Measurements from ENCODE around the gene KRTCAP3. TPM values are rescaled to one million over a fixed set of nuclear protein-coding genes. Genes with fewer than 3 reads are reported as not detected.

The KRTCAP3 gene
- total and polyA plus RNA-seq, 11 donors: 0.50 to 1.7 (median 0.63) TPM; not detected in 7

- 6 to 8% (median 7%) methylated on average over 36 to 43 of the region's 43 CpGs for WGBS, 4 donors
- intact Hi-C loops (cut with DNase I): loop anchor here in 6 of 10 donors (2.0 to 10.0 kb wide), 5 partner anchors 93 to 139 kb away; partner anchors contain the start of genes CCDC121 (in 4 of the 6), GPN1 (in 4 of the 6) and ZNF512 (in 4 of the 6)
- peak; percentile 98 to 100 (median 98) for ATAC-seq
Measured at GRCh38 chr2:27489498-27490397, 47.6 kb downstream of the KRTCAP3 start, which contains the start of gene IFT172. IFT172 (minus strand) TSS chr2:27489743; CDS start chr2:27489653, 90 bp downstream.

GRCh38 chr2:27492557-27492956 is 50.4 kb downstream of the KRTCAP3 start:
- DNase-seq: no peak
- peaks cover 0 to 35% (median 16%) of the 10 kb centered on the region in 12 donors for H3K4me1 ChIP-seq
- no peaks in the 10 kb centered on the region for H3K9me3 ChIP-seq
- H3K27me3 ChIP-seq: peaks cover 0 to 26% (median 5%) of the 10 kb centered on the region in 9 donors
- 81 to 88% (median 83%) methylated on average over 4 of the region's 4 CpGs for WGBS, 4 donors
- H3K36me3 ChIP-seq: no peaks in the 10 kb centered on the region
- intact Hi-C loops (cut with DNase I): loop anchor here in 4 of 10 donors (5.0 to 10.0 kb wide), 3 partner anchors 90 to 132 kb away; partner anchors contain the start of genes ZNF512 (in 3 of the 4), CCDC121 (in 1 of the 4) and GPN1 (in 1 of the 4)
- TF ChIP-seq POLR2A (IDR thresholded peaks at IDR 0.05) (no peak), CTCF (IDR thresholded peaks at IDR 0.05) (no peak)
- no peak overlapping the region for H3K27ac ChIP-seq
- H3K4me3 ChIP-seq: no peak overlapping the region
- ATAC-seq: no peak

More at GRCh38 chr2:27489498-27490397, 47.6 kb downstream of the KRTCAP3 start, which contains the start of gene IFT172:
- H3K36me3 ChIP-seq: peaks cover 0 to 10% (median 5%) of the 10 kb centered on the region in 9 donors
- TF ChIP-seq CTCF (IDR thresholded peaks at IDR 0.05) (no peak), POLR2A (IDR thresholded peaks at IDR 0.05) (peak in 1 of 2 donors; percentile 60)
- H3K4me1 ChIP-seq: peaks cover 0 to 25% (median 16%) of the 10 kb centered on the region in 12 donors
- H3K27me3 ChIP-seq: peaks cover 0 to 11% (median 0%) of the 10 kb centered on the region in 9 donors
- peak within 1 kb of the TSS in 11 of 12 donors; percentile 44 to 83 (median 66) for H3K27ac ChIP-seq
- peak within 1 kb of the TSS; percentile 28 to 80 (median 70) for H3K4me3 ChIP-seq
- H3K9me3 ChIP-seq: no peaks in the 10 kb centered on the region
- peak; percentile 98 to 99 (median 99) for DNase-seq

GRCh38 chr2:27493948-27494283 is 51.7 kb downstream of the KRTCAP3 start:
- Histone ChIP-seq H3K36me3 (no peaks in the 10 kb centered on the region), H3K9me3 (no peaks in the 10 kb centered on the region), H3K4me3 (peak overlapping the region in 2 of 12 donors; percentile 58 to 72), H3K4me1 (peaks cover 0 to 28% (median 9%) of the 10 kb centered on the region in 12 donors), H3K27me3 (peaks cover 0 to 32% (median 8%) of the 10 kb centered on the region in 9 donors), H3K27ac (peak overlapping the region in 1 of 12 donors; percentile 19)
- no peak for DNase-seq
- no peak for ATAC-seq
- WGBS, 4 donors: 90 to 95% (median 93%) methylated on average over 12 to 13 of the region's 13 CpGs
- intact Hi-C loops (cut with DNase I): loop anchor here in 4 of 10 donors (5.0 to 10.0 kb wide), 3 partner anchors 88 to 131 kb away; partner anchors contain the start of genes ZNF512 (in 3 of the 4), CCDC121 (in 1 of the 4) and GPN1 (in 1 of the 4)
- TF ChIP-seq POLR2A (IDR thresholded peaks at IDR 0.05): no peak
- no peak for TF ChIP-seq CTCF (IDR thresholded peaks at IDR 0.05)

Other genes with a start within 250 kb of the KRTCAP3 start
- gene ATRAID, start 230.3 kb upstream of the KRTCAP3 start, total RNA-seq: 100 to 1,000 TPM in 8 of 9 donors, 10 to 100 TPM in 1; 96.9 to 210 (median 144) TPM
- gene ATRAID, start 230.3 kb upstream of the KRTCAP3 start, polyA plus RNA-seq: 100 to 1,000 TPM; 126 to 195 TPM
- gene SLC5A6, start 230.1 kb upstream of the KRTCAP3 start, total RNA-seq: 10 to 100 TPM in 5 of 9 donors, 1 to 10 TPM in 4; 6.3 to 16.7 (median 10.3) TPM
- gene SLC5A6, start 230.1 kb upstream of the KRTCAP3 start, polyA plus RNA-seq: 10 to 100 TPM in 1 of 2 donors, 1 to 10 TPM in 1; 6.7 to 37.7 TPM
- 10 to 100 TPM in 2 of 9 donors, 1 to 10 TPM in 7; 5.0 to 14.2 (median 6.7) TPM for gene CAD, start 225.0 kb upstream of the KRTCAP3 start, total RNA-seq
- gene CAD, start 225.0 kb upstream of the KRTCAP3 start, polyA plus RNA-seq: 1 to 10 TPM; 3.2 to 9.3 TPM
- gene SLC30A3, start 179.3 kb upstream of the KRTCAP3 start, total RNA-seq: 10 to 100 TPM in 2 of 9 donors, 1 to 10 TPM in 7; 5.0 to 18.1 (median 9.0) TPM
- 1 to 10 TPM; 5.6 to 9.2 TPM for gene SLC30A3, start 179.3 kb upstream of the KRTCAP3 start, polyA plus RNA-seq
- 1 to 10 TPM in 5 of 9 donors, under 1 TPM in 4; 0.36 to 3.3 (median 1.2) TPM for gene DNAJC5G, start 166.9 kb upstream of the KRTCAP3 start, total RNA-seq
- 1 to 10 TPM in 1 of 2 donors, under 1 TPM in 1; 0.11 to 1.8 TPM for gene DNAJC5G, start 166.9 kb upstream of the KRTCAP3 start, polyA plus RNA-seq
- 100 to 1,000 TPM; 175 to 329 (median 241) TPM for gene TRIM54, start 160.0 kb upstream of the KRTCAP3 start, total RNA-seq
- gene TRIM54, start 160.0 kb upstream of the KRTCAP3 start, polyA plus RNA-seq: 100 to 1,000 TPM; 128 to 324 TPM
- gene UCN, start 133.9 kb upstream of the KRTCAP3 start, total RNA-seq: 1 to 10 TPM in 6 of 9 donors, under 1 TPM in 3; 0.60 to 2.5 (median 1.1) TPM
- 1 to 10 TPM; 1.3 to 1.4 TPM for gene UCN, start 133.9 kb upstream of the KRTCAP3 start, polyA plus RNA-seq
- 100 to 1,000 TPM in 1 of 9 donors, 10 to 100 TPM in 8; 48.8 to 103 (median 65.7) TPM for gene MPV17, start 119.3 kb upstream of the KRTCAP3 start, total RNA-seq
- 100 to 1,000 TPM in 1 of 2 donors, 10 to 100 TPM in 1; 69.3 to 134 TPM for gene MPV17, start 119.3 kb upstream of the KRTCAP3 start, polyA plus RNA-seq
- 10 to 100 TPM; 19.9 to 42.6 (median 28.3) TPM for gene GTF3C2, start 85.6 kb upstream of the KRTCAP3 start, total RNA-seq
- gene GTF3C2, start 85.6 kb upstream of the KRTCAP3 start, polyA plus RNA-seq: 10 to 100 TPM; 17.8 to 21.9 TPM
- 10 to 100 TPM; 28.5 to 59.3 (median 37.0) TPM for gene EIF2B4, start 72.0 kb upstream of the KRTCAP3 start, total RNA-seq
- 10 to 100 TPM; 40.2 to 69.0 TPM for gene EIF2B4, start 72.0 kb upstream of the KRTCAP3 start, polyA plus RNA-seq
- gene SNX17, start 71.8 kb upstream of the KRTCAP3 start, total RNA-seq: 10 to 100 TPM; 59.4 to 90.7 (median 77.2) TPM
- gene SNX17, start 71.8 kb upstream of the KRTCAP3 start, polyA plus RNA-seq: 100 to 1,000 TPM in 1 of 2 donors, 10 to 100 TPM in 1; 39.2 to 106 TPM
- gene ZNF513, start 61.6 kb upstream of the KRTCAP3 start, total RNA-seq: 10 to 100 TPM in 1 of 9 donors, 1 to 10 TPM in 8; 2.8 to 10.4 (median 7.1) TPM
- 10 to 100 TPM in 1 of 2 donors, 1 to 10 TPM in 1; 8.7 to 11.8 TPM for gene ZNF513, start 61.6 kb upstream of the KRTCAP3 start, polyA plus RNA-seq
- 10 to 100 TPM; 31.7 to 49.7 (median 40.2) TPM for gene PPM1G, start 32.8 kb upstream of the KRTCAP3 start, total RNA-seq
- 10 to 100 TPM; 31.2 to 87.2 TPM for gene PPM1G, start 32.8 kb upstream of the KRTCAP3 start, polyA plus RNA-seq
- gene NRBP1, start 13.8 kb upstream of the KRTCAP3 start, total RNA-seq: 10 to 100 TPM; 43.5 to 78.6 (median 62.8) TPM
- 100 to 1,000 TPM in 1 of 2 donors, 10 to 100 TPM in 1; 27.8 to 114 TPM for gene NRBP1, start 13.8 kb upstream of the KRTCAP3 start, polyA plus RNA-seq
- gene IFT172, start 47.4 kb downstream of the KRTCAP3 start, total RNA-seq: 10 to 100 TPM; 13.6 to 25.7 (median 17.4) TPM
- gene IFT172, start 47.4 kb downstream of the KRTCAP3 start, polyA plus RNA-seq: 10 to 100 TPM; 11.9 to 27.2 TPM
- gene FNDC4, start 52.8 kb downstream of the KRTCAP3 start, total RNA-seq: 1 to 10 TPM; 1.0 to 4.7 (median 3.1) TPM
- gene FNDC4, start 52.8 kb downstream of the KRTCAP3 start, polyA plus RNA-seq: 10 to 100 TPM in 1 of 2 donors, 1 to 10 TPM in 1; 2.0 to 10.5 TPM
- 1 to 10 TPM in 1 of 9 donors, under 1 TPM in 3, not detected in 5; 0.28 to 1.1 (median 0.38) TPM for gene GCKR, start 54.5 kb downstream of the KRTCAP3 start, total RNA-seq
- gene GCKR, start 54.5 kb downstream of the KRTCAP3 start, polyA plus RNA-seq: 1 to 10 TPM in 1 of 2 donors, under 1 TPM in 1; 0.23 to 1.7 TPM
- gene ZNF512, start 140.7 kb downstream of the KRTCAP3 start, total RNA-seq: 10 to 100 TPM; 13.2 to 31.8 (median 20.1) TPM
- gene ZNF512, start 140.7 kb downstream of the KRTCAP3 start, polyA plus RNA-seq: 10 to 100 TPM in 1 of 2 donors, 1 to 10 TPM in 1; 8.4 to 15.8 TPM
- 1 to 10 TPM; 3.9 to 7.7 (median 5.8) TPM for gene CCDC121, start 186.6 kb downstream of the KRTCAP3 start, total RNA-seq
- gene CCDC121, start 186.6 kb downstream of the KRTCAP3 start, polyA plus RNA-seq: 1 to 10 TPM; 2.5 to 3.5 TPM
- 10 to 100 TPM; 14.4 to 22.3 (median 19.4) TPM for gene GPN1, start 186.7 kb downstream of the KRTCAP3 start, total RNA-seq
- 10 to 100 TPM; 10.1 to 35.9 TPM for gene GPN1, start 186.7 kb downstream of the KRTCAP3 start, polyA plus RNA-seq
- gene SUPT7L, start 221.2 kb downstream of the KRTCAP3 start, total RNA-seq: 10 to 100 TPM; 18.6 to 29.5 (median 27.0) TPM
- 10 to 100 TPM; 21.0 to 22.4 TPM for gene SUPT7L, start 221.2 kb downstream of the KRTCAP3 start, polyA plus RNA-seq
- 10 to 100 TPM; 19.2 to 25.6 (median 22.4) TPM for gene SLC4A1AP, start 221.5 kb downstream of the KRTCAP3 start, total RNA-seq
- gene SLC4A1AP, start 221.5 kb downstream of the KRTCAP3 start, polyA plus RNA-seq: 10 to 100 TPM; 14.9 to 27.8 TPM

All from heart left ventricle (tissue), 16 donors.